Fibroblast of villous mesenchyme (primary cell): ENCODE measurements around the gene MYORG. TPM values are rescaled to one million over a fixed set of nuclear protein-coding genes. Genes with fewer than 3 reads are reported as not detected.

Experiments used
- DNase-seq: peaks from one replicate; pipeline ENCODE4 v3.0.0-alpha.2; 2010; ENCODE audit warnings: low read depth
- H3K4me3 ChIP-seq: 2 replicates; pipeline ENCODE4 v1.5.1; 2011; ENCODE audit warnings: low read depth, mild to moderate bottlenecking, low read length
- CTCF ChIP-seq: IDR thresholded peaks from 2 replicates; pipeline ENCODE4 v1.5.1; 2012; ENCODE audit warnings: low read depth, mild to moderate bottlenecking, low read length; ENCODE audit not compliant: insufficient read depth
- total RNA-seq: library from RNA; depleted of rRNA; stranded (reverse); fragments of >200 nt; gene quantifications from 2 replicates; pipeline ENCODE4 v1.2.3, GENCODE V29; 2012

MYORG gene
- total RNA-seq, 1 donor = 1.3 TPM

- H3K4me3 ChIP-seq = no peak overlapping the region
- no peak for DNase-seq
- no peak for TF ChIP-seq CTCF
Measured at GRCh38 chr9:34374905-34375552, 1.7 kb downstream of the MYORG start.

- no peak overlapping the region for H3K4me3 ChIP-seq
- DNase-seq = no peak
- TF ChIP-seq CTCF = no peak
Measured at GRCh38 chr9:34374339-34374738, 2.4 kb downstream of the MYORG start.

GRCh38 chr9:34373749-34374148 is 2.9 kb downstream of the MYORG start:
- no peak for TF ChIP-seq CTCF
- no peak for DNase-seq
- no peak overlapping the region for H3K4me3 ChIP-seq

- no peak for DNase-seq
- H3K4me3 ChIP-seq = no peak overlapping the region
- TF ChIP-seq CTCF = no peak
Measured at GRCh38 chr9:34372467-34373011, 4.2 kb downstream of the MYORG start.

- no peak for DNase-seq
- TF ChIP-seq CTCF = no peak
- H3K4me3 ChIP-seq = no peak overlapping the region
Measured at GRCh38 chr9:34371886-34372466, 4.7 kb downstream of the MYORG start.

- DNase-seq = peak; percentile 16
Measured at GRCh38 chr9:34370970-34371880, 5.5 kb downstream of the MYORG start.

More at GRCh38 chr9:34370970-34371880, 5.5 kb downstream of the MYORG start:
- TF ChIP-seq CTCF = no peak
- H3K4me3 ChIP-seq = peak overlapping the region; percentile 55
